ENCODE measurements around the gene ZFP36L1.

Gene ZFP36L1

GRCh38 chr14:68758301-68758700 is 34.6 kb downstream of the ZFP36L1 start:
- TF ChIP-seq, protein P1, sequence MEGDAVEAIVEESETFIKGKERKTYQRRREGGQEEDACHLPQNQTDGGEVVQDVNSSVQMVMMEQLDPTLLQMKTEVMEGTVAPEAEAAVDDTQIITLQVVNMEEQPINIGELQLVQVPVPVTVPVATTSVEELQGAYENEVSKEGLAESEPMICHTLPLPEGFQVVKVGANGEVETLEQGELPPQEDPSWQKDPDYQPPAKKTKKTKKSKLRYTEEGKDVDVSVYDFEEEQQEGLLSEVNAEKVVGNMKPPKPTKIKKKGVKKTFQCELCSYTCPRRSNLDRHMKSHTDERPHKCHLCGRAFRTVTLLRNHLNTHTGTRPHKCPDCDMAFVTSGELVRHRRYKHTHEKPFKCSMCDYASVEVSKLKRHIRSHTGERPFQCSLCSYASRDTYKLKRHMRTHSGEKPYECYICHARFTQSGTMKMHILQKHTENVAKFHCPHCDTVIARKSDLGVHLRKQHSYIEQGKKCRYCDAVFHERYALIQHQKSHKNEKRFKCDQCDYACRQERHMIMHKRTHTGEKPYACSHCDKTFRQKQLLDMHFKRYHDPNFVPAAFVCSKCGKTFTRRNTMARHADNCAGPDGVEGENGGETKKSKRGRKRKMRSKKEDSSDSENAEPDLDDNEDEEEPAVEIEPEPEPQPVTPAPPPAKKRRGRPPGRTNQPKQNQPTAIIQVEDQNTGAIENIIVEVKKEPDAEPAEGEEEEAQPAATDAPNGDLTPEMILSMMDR (IDR thresholded peaks at IDR 0.05): no peak
- TF ChIP-seq ZFX (IDR thresholded peaks at IDR 0.05; ENCODE audit: borderline replicate concordance): no peak
- no peak overlapping the region for H3K27ac ChIP-seq

DNA sequence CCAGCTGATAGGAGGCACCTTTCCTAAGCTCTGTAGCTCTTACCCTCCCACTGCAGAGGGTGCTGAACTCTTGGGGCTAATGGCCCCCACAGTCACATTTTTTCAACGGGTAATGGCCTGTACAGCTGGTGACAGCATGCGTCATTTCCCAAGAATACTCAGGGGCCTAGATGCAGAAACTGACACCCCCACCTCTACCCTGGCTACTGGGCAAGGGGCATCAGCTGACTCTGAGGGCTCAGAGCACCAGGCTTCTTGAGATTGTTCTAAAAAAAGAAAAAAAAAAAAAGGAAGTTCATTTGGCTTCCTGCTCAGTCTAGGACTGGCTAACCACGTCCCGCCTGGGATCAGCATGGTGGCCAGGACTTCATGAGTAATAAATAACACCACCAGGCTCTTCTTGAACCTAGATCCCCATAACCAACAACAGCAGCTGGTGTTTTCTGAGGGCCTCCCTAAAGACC is 35.2 kb downstream of the ZFP36L1 start:
- no peak overlapping the region for H3K27ac ChIP-seq
- TF ChIP-seq, protein P1 (IDR thresholded peaks at IDR 0.05): no peak
- TF ChIP-seq ZFX (IDR thresholded peaks at IDR 0.05; ENCODE audit: borderline replicate concordance): no peak

GRCh38 chr14:68756734-68757133 is 36.1 kb downstream of the ZFP36L1 start:
- TF ChIP-seq, protein P1 (IDR thresholded peaks at IDR 0.05): no peak
- no peak overlapping the region for H3K27ac ChIP-seq

DNA sequence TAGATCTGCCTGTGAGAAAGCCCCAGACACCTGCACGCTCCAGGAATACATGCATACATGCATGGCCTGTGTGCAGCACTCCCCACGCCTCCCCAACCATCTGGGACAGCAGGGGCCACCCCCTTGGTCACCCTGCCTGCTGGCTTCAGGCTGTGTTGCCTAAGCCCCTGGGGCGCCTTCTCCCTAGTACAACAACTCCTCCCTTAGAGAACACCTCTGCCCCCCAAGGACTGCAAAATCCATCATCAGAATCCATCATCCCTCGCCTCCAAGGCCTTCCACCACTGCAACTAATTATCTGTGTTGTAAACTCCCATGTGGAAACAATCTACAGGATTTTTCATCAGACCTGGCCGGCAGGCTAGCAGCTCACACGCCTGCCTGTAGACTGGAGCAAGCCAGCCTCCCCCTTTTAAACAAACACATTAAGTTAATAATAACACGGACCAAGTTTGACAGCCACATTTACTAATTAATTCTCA is 36.8 kb downstream of the ZFP36L1 start:
- H3K27ac ChIP-seq: no peak overlapping the region
- no peak for TF ChIP-seq ZFX (IDR thresholded peaks at IDR 0.05; ENCODE audit: borderline replicate concordance)
- TF ChIP-seq, protein P1 (IDR thresholded peaks at IDR 0.05): no peak

DNA sequence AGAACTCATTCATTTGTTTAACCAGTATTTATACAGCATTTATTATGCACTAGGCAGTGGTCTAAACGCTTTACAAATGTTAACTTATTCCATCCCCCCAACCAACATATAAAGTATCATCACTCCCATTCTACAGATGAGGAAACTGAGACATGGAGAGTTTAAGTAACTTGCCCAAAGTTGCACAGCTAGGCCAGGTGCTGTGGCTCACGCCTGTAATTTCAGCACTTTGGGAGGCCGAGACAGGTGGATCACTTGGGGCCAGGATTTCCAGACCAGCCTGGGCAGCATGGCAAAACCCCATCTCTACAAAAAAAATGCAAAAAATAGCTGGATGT is 37.9 kb downstream of the ZFP36L1 start:
- H3K27ac ChIP-seq: no peak overlapping the region
- TF ChIP-seq ZFX (IDR thresholded peaks at IDR 0.05; ENCODE audit: borderline replicate concordance): no peak
- TF ChIP-seq, protein P1 (IDR thresholded peaks at IDR 0.05): no peak

GRCh38 chr14:68753690-68754089 is 39.2 kb downstream of the ZFP36L1 start:
- H3K27ac ChIP-seq: no peak overlapping the region
- TF ChIP-seq, protein P1 (IDR thresholded peaks at IDR 0.05): no peak
- no peak for TF ChIP-seq ZFX (IDR thresholded peaks at IDR 0.05; ENCODE audit: borderline replicate concordance)

GRCh38 chr14:68752271-68753006 is 40.4 kb downstream of the ZFP36L1 start:
- no peak for TF ChIP-seq ZFX (IDR thresholded peaks at IDR 0.05; ENCODE audit: borderline replicate concordance)
- TF ChIP-seq, protein P1 (IDR thresholded peaks at IDR 0.05): no peak
- H3K27ac ChIP-seq: no peak overlapping the region
